ENCODE data around the gene LRRC47.

DNA sequence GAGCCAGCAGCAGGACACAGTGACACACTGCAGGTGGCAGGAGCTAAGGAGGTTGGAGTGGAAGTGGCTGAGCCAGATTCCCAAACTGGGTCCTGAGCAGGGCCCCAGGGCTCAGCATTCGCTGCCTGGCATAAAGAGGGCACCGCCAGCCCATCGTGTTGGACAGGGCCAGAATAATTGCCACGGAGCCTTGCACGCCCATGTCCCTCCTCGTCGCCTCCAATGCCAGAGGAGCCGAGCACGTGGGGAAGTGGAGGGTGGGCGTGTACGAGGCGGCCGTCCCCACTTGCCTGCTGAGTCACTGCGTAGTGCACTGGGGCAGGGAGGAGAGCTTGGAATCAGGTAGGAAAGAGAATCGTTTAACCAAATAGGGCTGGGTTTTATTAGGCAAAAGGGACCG is 26.1 kb upstream of the LRRC47 start:
- TF ChIP-seq ZNF8 (CRISPR knock-in tag; IDR thresholded peaks at IDR 0.05) = no peak
- TF ChIP-seq, protein P1, sequence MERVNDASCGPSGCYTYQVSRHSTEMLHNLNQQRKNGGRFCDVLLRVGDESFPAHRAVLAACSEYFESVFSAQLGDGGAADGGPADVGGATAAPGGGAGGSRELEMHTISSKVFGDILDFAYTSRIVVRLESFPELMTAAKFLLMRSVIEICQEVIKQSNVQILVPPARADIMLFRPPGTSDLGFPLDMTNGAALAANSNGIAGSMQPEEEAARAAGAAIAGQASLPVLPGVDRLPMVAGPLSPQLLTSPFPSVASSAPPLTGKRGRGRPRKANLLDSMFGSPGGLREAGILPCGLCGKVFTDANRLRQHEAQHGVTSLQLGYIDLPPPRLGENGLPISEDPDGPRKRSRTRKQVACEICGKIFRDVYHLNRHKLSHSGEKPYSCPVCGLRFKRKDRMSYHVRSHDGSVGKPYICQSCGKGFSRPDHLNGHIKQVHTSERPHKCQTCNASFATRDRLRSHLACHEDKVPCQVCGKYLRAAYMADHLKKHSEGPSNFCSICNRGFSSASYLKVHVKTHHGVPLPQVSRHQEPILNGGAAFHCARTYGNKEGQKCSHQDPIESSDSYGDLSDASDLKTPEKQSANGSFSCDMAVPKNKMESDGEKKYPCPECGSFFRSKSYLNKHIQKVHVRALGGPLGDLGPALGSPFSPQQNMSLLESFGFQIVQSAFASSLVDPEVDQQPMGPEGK (CRISPR knock-in tag; IDR thresholded peaks at IDR 0.05; ENCODE audit: borderline replicate concordance) = no peak

Data from SK-N-SH treated with all-trans-retinoic acid at 6 μM for 48 hours (cell line).